CD14-positive monocyte (primary cell): ENCODE measurements around the gene ARHGEF25. TPM values are rescaled to one million over a fixed set of nuclear protein-coding genes. Genes with fewer than 3 reads are reported as not detected.

Experiments
- DNase-seq, 3 donors: peaks; one replicate each; pipeline ENCODE4 v3.0.0-alpha.2; 2011 to 2022
- H2AFZ ChIP-seq: 2 replicates; pipeline ENCODE4 v1.6.0; 2012; ENCODE audit warnings: mild to moderate bottlenecking, low read depth, low read length, inconsistent platforms; ENCODE audit not compliant: insufficient read depth, poor library complexity, severe bottlenecking
- H3K27ac ChIP-seq, 2 donors: 1 replicate in 1 of 2; 2 replicates in 1 of 2; pipeline ENCODE4 v1.5.1; 2012 to 2013; ENCODE audit warnings: low read length in 2 of 2, control low read depth in 1 of 2, inconsistent platforms in 1 of 2, low read depth in 1 of 2, mild to moderate bottlenecking in 1 of 2
- H3K27me3 ChIP-seq, 2 donors: one replicate each; pipeline versions ENCODE4 v1.6.0 to v1.6.1; 2011 to 2013; ENCODE audit warnings: low read length in 2 of 2; ENCODE audit not compliant: control insufficient read depth in 2 of 2, insufficient read depth in 2 of 2
- H3K36me3 ChIP-seq, 2 donors: replicated peaks in 1 of 2; 1 replicate in 1 of 2; 2 replicates in 1 of 2; pipeline versions ENCODE4 v1.5.1 to v1.6.1; 2012 to 2013; ENCODE audit warnings: low read length in 2 of 2, control low read depth in 1 of 2, inconsistent platforms in 1 of 2, mild to moderate bottlenecking in 1 of 2; ENCODE audit not compliant: insufficient read depth in 2 of 2, control insufficient read depth in 1 of 2
- H3K4me1 ChIP-seq, 2 donors: 1 replicate in 1 of 2; 2 replicates in 1 of 2; pipeline versions ENCODE4 v1.5.1 to v1.6.1; 2012 to 2013; ENCODE audit warnings: low read length in 2 of 2, control low read depth in 1 of 2, inconsistent platforms in 1 of 2, mild to moderate bottlenecking in 1 of 2, moderate library complexity in 1 of 2; ENCODE audit not compliant: insufficient read depth in 2 of 2, control insufficient read depth in 1 of 2
- H3K4me2 ChIP-seq: replicated peaks from 2 replicates; pipeline ENCODE3; 2012; ENCODE audit warnings: low read length, moderate library complexity, mild to moderate bottlenecking; ENCODE audit not compliant: poor library complexity, severe bottlenecking; ENCODE audit errors: extremely low read depth
- H3K4me3 ChIP-seq, 3 experiments: fragments of 200-600 bp in 1 of 3; sonication (generic) in 1 of 3; replicated peaks in 1 of 3; 1 replicate in 2 of 3; 2 replicates in 1 of 3; pipeline ENCODE4 v1.5.1; 2011 to 2013; ENCODE audit warnings: low read length in 3 of 3, mild to moderate bottlenecking in 3 of 3, control low read depth in 2 of 3, low read depth in 2 of 3, inconsistent platforms in 1 of 3, moderate library complexity in 1 of 3
- H3K79me2 ChIP-seq: 2 replicates; pipeline ENCODE4 v1.6.0; 2012; ENCODE audit warnings: mild to moderate bottlenecking, control low read depth, inconsistent platforms, low read length, moderate library complexity; ENCODE audit not compliant: insufficient read depth
- H3K9ac ChIP-seq: 2 replicates; pipeline ENCODE4 v1.6.0; 2017; ENCODE audit warnings: low read length, mild to moderate bottlenecking; ENCODE audit not compliant: insufficient read depth, poor library complexity, severe bottlenecking
- H3K9me3 ChIP-seq, 2 donors: replicated peaks in 1 of 2; 1 replicate in 1 of 2; 2 replicates in 1 of 2; pipeline versions ENCODE4 v1.5.1 to v1.6.1; 2012 to 2013; ENCODE audit warnings: low read length in 2 of 2, control low read depth in 1 of 2; ENCODE audit not compliant: control insufficient read depth in 1 of 2, insufficient read depth in 1 of 2
- H4K20me1 ChIP-seq: 2 replicates; pipeline ENCODE4 v1.6.0; 2012; ENCODE audit warnings: mild to moderate bottlenecking, low read length, control low read depth, moderate library complexity; ENCODE audit not compliant: insufficient read depth
- H3K27ac Mint-ChIP-seq, 7 donors: one replicate each; pipeline ENCODE4 v1.8.0; 2020; ENCODE audit warnings: mild to moderate bottlenecking in 7 of 7, mixed read lengths in 7 of 7, moderate library complexity in 6 of 7, inconsistent platforms in 2 of 7
- H3K27me3 Mint-ChIP-seq, 3 donors: one replicate each; pipeline ENCODE4 v1.8.0; 2021 to 2022; ENCODE audit warnings: low read depth in 3 of 3, mild to moderate bottlenecking in 3 of 3, mixed read lengths in 3 of 3, moderate library complexity in 3 of 3, inconsistent platforms in 1 of 3
- H3K36me3 Mint-ChIP-seq, 2 donors: one replicate each; pipeline ENCODE4 v1.8.0; 2020; ENCODE audit warnings: mixed read lengths in 2 of 2, inconsistent platforms in 1 of 2, mild to moderate bottlenecking in 1 of 2
- H3K4me1 Mint-ChIP-seq: one replicate; pipeline ENCODE4 v1.8.0; 2020; ENCODE audit warnings: mild to moderate bottlenecking, mixed read lengths
- H3K4me3 Mint-ChIP-seq, 2 donors: one replicate each; pipeline ENCODE4 v1.8.0; 2020; ENCODE audit warnings: mild to moderate bottlenecking in 2 of 2, mixed read lengths in 2 of 2, moderate library complexity in 1 of 2
- H3K9me3 Mint-ChIP-seq, 7 donors: one replicate each; pipeline ENCODE4 v1.8.0; 2020 to 2022; ENCODE audit warnings: mixed read lengths in 7 of 7, mild to moderate bottlenecking in 6 of 7, moderate library complexity in 6 of 7, inconsistent platforms in 2 of 7
- CTCF ChIP-seq: fragments of 200-600 bp; IDR thresholded peaks from one replicate; pipeline ENCODE4 v1.8.0; 2022; ENCODE audit warnings: antibody characterized with exemption, mild to moderate bottlenecking
- WGBS: methylation state at CpG from one replicate; pipeline ENCODE4 v1.1.5; 2013; ENCODE audit warnings: missing lambda C conversion rate; ENCODE audit not compliant: insufficient coverage; 5-methylcytosine and 5-hydroxymethylcytosine counted together
- intact Hi-C, 2 donors: fragments of 100-400 bp; cut with micrococcal nuclease; formaldehyde crosslinking; loops; one replicate each; pipeline versions ENCODE4 v1.15.0 to v1.15.1; 2023
- polyA plus RNA-seq, 3 donors: library from polyadenylated mRNA; depleted of rRNA in 1 of 3; unstranded in 2 of 3; stranded (reverse) in 1 of 3; fragments of 300-500 nt in 2 of 3; fragments of >200 nt in 1 of 3; fragmentation: Illumina TruSeq in 2 of 3; gene quantifications; 1 replicate in 2 of 3; 2 replicates in 1 of 3; pipeline ENCODE4 v1.2.3, GENCODE V29; 2012 to 2021

The ARHGEF25 gene
- polyA plus RNA-seq, 3 donors, result not detected

GRCh38 chr12:57613427-57614109 is 2.3 kb downstream of the ARHGEF25 start:
- Histone ChIP-seq H3K9me3 (peaks cover 0 to 5% of the 10 kb centered on the region in 2 donors), H3K4me3 (no peak overlapping the region), H3K4me1 (peaks cover 13 to 17% of the 10 kb centered on the region in 2 donors), H3K36me3 (no peaks in the 10 kb centered on the region), H3K9ac (no peak overlapping the region), H3K27ac (no peak overlapping the region), H3K4me2 (no peak overlapping the region), H3K27me3 (peaks cover 39 to 91% of the 10 kb centered on the region in 2 donors), H2AFZ (no peak overlapping the region), H3K79me2 (no peaks in the 10 kb centered on the region), H4K20me1 (no peaks in the 10 kb centered on the region)
- H3K27me3 Mint-ChIP-seq, result peaks cover 80 to 93% (median 89%) of the 10 kb centered on the region in 3 donors
- H3K36me3 Mint-ChIP-seq, result peaks cover 0 to 1% of the 10 kb centered on the region in 2 donors
- intact Hi-C loops, result no loop called here
- peaks cover 0 to 17% (median 2%) of the 10 kb centered on the region in 7 donors for H3K9me3 Mint-ChIP-seq
- H3K27ac Mint-ChIP-seq, result no peak overlapping the region
- peaks cover 16% of the 10 kb centered on the region for H3K4me1 Mint-ChIP-seq
- DNase-seq, result no peak
- WGBS, result 93% methylated on average over 3 of the region's 10 CpGs
- peak overlapping the region in 1 of 2 donors; percentile 49 for H3K4me3 Mint-ChIP-seq
- TF ChIP-seq CTCF, result no peak

GRCh38 chr12:57614178-57614947 is 3.1 kb downstream of the ARHGEF25 start:
- DNase-seq, result no peak
- Histone ChIP-seq H3K4me3 (no peak overlapping the region), H3K36me3 (no peaks in the 10 kb centered on the region), H3K27ac (no peak overlapping the region), H3K4me1 (peaks cover 13 to 18% of the 10 kb centered on the region in 2 donors), H3K27me3 (peaks cover 43 to 91% of the 10 kb centered on the region in 2 donors), H3K79me2 (no peaks in the 10 kb centered on the region), H4K20me1 (no peaks in the 10 kb centered on the region), H3K9me3 (peaks cover 0 to 11% of the 10 kb centered on the region in 2 donors), H2AFZ (no peak overlapping the region), H3K9ac (no peak overlapping the region), H3K4me2 (no peak overlapping the region)
- H3K36me3 Mint-ChIP-seq, result peaks cover 3 to 4% of the 10 kb centered on the region in 2 donors
- no peak overlapping the region for H3K27ac Mint-ChIP-seq
- H3K4me1 Mint-ChIP-seq, result peaks cover 18% of the 10 kb centered on the region
- no peak for TF ChIP-seq CTCF
- intact Hi-C loops, result no loop called here
- peaks cover 0 to 15% (median 2%) of the 10 kb centered on the region in 7 donors for H3K9me3 Mint-ChIP-seq
- WGBS, result 48% methylated on average over 5 of the region's 14 CpGs
- peaks cover 81 to 93% (median 90%) of the 10 kb centered on the region in 3 donors for H3K27me3 Mint-ChIP-seq
- H3K4me3 Mint-ChIP-seq, result peak overlapping the region in 1 of 2 donors; percentile 30
